Activated CD8-positive, alpha-beta T cell treated with anti-CD3 and anti-CD28 coated beads for 36 hours (primary cell): ENCODE results near the gene SECISBP2L. TPM values are rescaled to one million over a fixed set of nuclear protein-coding genes. Genes with fewer than 3 reads are reported as not detected.

Source experiments
- ATAC-seq: fragments of 200-7000 bp; cut with Tn5 transposase; one replicate; pipeline ENCODE4 v1.10.0; 2021; ENCODE audit warnings: mild to moderate bottlenecking, moderate library complexity
- CTCF ChIA-PET: fragments of 350-600 bp; sonication (Branson Sonifier 250); formaldehyde crosslinking; loops from one replicate; lab custom pipeline; 2021; ENCODE audit warnings: antibody characterized with exemption; lab: Charles Lee
- POLR2A ChIA-PET: fragments of 350-600 bp; sonication (Branson Sonifier 250); formaldehyde crosslinking; loops from one replicate; lab custom pipeline; 2021; ENCODE audit warnings: antibody characterized with exemption; lab: Charles Lee
- DNase-seq: peaks from one replicate; pipeline ENCODE4 v3.0.0-alpha.2; 2020
- H3K27ac Mint-ChIP-seq: one replicate; pipeline ENCODE4 v1.8.0; 2021; ENCODE audit warnings: mild to moderate bottlenecking, mixed read lengths
- H3K27me3 Mint-ChIP-seq: one replicate; pipeline ENCODE4 v1.8.0; 2021; ENCODE audit warnings: mixed read lengths
- H3K36me3 Mint-ChIP-seq: one replicate; pipeline ENCODE4 v1.8.0; 2021; ENCODE audit warnings: low read depth, mixed read lengths
- H3K4me1 Mint-ChIP-seq: one replicate; pipeline ENCODE4 v1.8.0; 2021; ENCODE audit warnings: low read depth, mixed read lengths
- H3K4me3 Mint-ChIP-seq: one replicate; pipeline ENCODE4 v1.8.0; 2021; ENCODE audit warnings: mild to moderate bottlenecking, moderate library complexity, mixed read lengths
- H3K9me3 Mint-ChIP-seq: one replicate; pipeline ENCODE4 v1.8.0; 2021; ENCODE audit warnings: mixed read lengths
- CTCF ChIP-seq: fragments of 200-600 bp; IDR thresholded peaks from one replicate; pipeline ENCODE4 v1.8.0; 2022; ENCODE audit warnings: antibody characterized with exemption, mild to moderate bottlenecking
- intact Hi-C: fragments of 100-400 bp; cut with micrococcal nuclease; formaldehyde crosslinking; loops from one replicate; pipeline ENCODE4 v1.10.0; 2022
- total RNA-seq, 2 experiments: library from RNA; stranded (reverse); gene quantifications; one replicate each; pipeline ENCODE4 v1.2.3, GENCODE V29; 2021

SECISBP2L gene
- total RNA-seq, 2 experiments from 2014 or later = 17.9 to 19.6 TPM

- Mint-ChIP-seq H3K27me3 (no peaks in the 10 kb centered on the region), H3K9me3 (no peaks in the 10 kb centered on the region), H3K4me1 (no peaks in the 10 kb centered on the region), H3K4me3 (no peak overlapping the region), H3K27ac (no peak overlapping the region), H3K36me3 (peaks cover 24% of the 10 kb centered on the region)
- ChIA-PET CTCF (interaction anchor here (2.0 kb wide), 1 partner anchor 18 kb away, joined by 9 read pairs; no protein-coding TSS in a partner anchor), POLR2A (no interaction called here)
- intact Hi-C loops = no loop called here
- no peak for ATAC-seq
- TF ChIP-seq CTCF = no peak
- DNase-seq = no peak
Observed at GRCh38 chr15:48993380-48993779, 52.9 kb downstream of the SECISBP2L start.

DNA sequence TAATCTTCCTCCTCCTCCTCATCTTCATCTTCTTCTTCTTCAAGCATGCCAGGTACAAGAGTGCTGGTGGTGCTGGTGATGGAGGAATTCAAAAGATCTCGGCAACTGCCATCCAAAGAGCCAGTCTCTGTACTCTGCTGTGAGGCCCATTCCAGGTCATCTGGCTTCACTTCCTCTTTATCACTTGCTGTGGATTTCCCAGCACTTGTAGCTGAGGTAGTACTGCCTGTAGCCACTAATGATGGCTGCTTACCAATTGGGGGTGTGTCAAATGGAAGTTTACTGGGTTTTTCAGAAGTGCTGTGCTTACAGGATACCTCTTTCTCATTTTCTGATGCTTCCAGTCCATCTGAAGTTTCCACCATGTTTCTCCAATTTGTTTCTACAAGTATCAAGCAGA, 53.7 kb downstream of the SECISBP2L start:
- Mint-ChIP-seq H3K27ac (no peak overlapping the region), H3K36me3 (peaks cover 24% of the 10 kb centered on the region)
- POLR2A ChIA-PET = no interaction called here

DNA sequence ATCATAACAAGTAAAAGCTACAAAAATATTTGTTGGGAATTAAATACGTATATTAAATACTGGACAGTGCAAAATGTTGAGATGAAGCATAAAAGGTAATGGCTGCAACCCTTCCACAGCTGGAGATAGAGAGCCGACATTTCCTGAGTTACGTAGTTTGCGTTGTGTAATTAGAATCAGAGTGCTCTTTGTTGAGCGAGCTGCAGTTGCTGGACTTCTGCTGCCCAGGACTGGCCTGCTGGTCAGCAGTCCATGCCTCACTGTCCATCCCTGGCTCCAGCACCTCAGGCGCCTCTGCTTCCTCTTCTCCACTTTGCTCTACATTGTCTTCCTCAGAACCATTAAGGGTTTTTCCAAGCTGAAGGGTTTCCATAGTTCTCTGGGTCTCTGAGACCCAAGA, 54.1 kb downstream of the SECISBP2L start:
- Mint-ChIP-seq H3K4me3 (no peak overlapping the region), H3K27me3 (no peaks in the 10 kb centered on the region), H3K4me1 (no peaks in the 10 kb centered on the region), H3K36me3 (peaks cover 20% of the 10 kb centered on the region), H3K9me3 (no peaks in the 10 kb centered on the region), H3K27ac (no peak overlapping the region)
- ATAC-seq = no peak
- ChIA-PET POLR2A (no interaction called here), CTCF (interaction anchor here (1.0 to 2.2 kb wide), 3 partner anchors 17 to 154 kb away, joined by 3 to 10 read pairs (median 9); no protein-coding TSS in a partner anchor)
- no peak for DNase-seq
- intact Hi-C loops = no loop called here
- TF ChIP-seq CTCF = no peak

More for the DNA sequence above, 53.7 kb downstream of the SECISBP2L start:
- Mint-ChIP-seq H3K9me3 (no peaks in the 10 kb centered on the region), H3K4me3 (no peak overlapping the region), H3K27me3 (no peaks in the 10 kb centered on the region), H3K4me1 (no peaks in the 10 kb centered on the region)
- no peak for TF ChIP-seq CTCF
- no peak for DNase-seq
- no peak for ATAC-seq
- intact Hi-C loops = no loop called here
- CTCF ChIA-PET = interaction anchor here (2.0 kb wide), 1 partner anchor 17 kb away, joined by 9 read pairs; no protein-coding TSS in a partner anchor

GRCh38 chr15:48989170-48989569, 57.1 kb downstream of the SECISBP2L start:
- no peak for DNase-seq
- Mint-ChIP-seq H3K4me1 (no peaks in the 10 kb centered on the region), H3K36me3 (peaks cover 11% of the 10 kb centered on the region), H3K27ac (no peak overlapping the region), H3K9me3 (no peaks in the 10 kb centered on the region), H3K27me3 (peaks cover 2% of the 10 kb centered on the region), H3K4me3 (no peak overlapping the region)
- no peak for TF ChIP-seq CTCF
- intact Hi-C loops = no loop called here
- CTCF ChIA-PET = interaction anchor here (1.0 to 1.4 kb wide), 2 partner anchors 9 to 13 kb away, joined by 3 to 7 read pairs; no protein-coding TSS in a partner anchor
- ATAC-seq = no peak
- POLR2A ChIA-PET = no interaction called here

GRCh38 chr15:48987142-48987541, 59.1 kb downstream of the SECISBP2L start:
- H3K9me3 Mint-ChIP-seq = no peaks in the 10 kb centered on the region
- H3K4me1 Mint-ChIP-seq = no peaks in the 10 kb centered on the region
- DNase-seq = no peak
- H3K4me3 Mint-ChIP-seq = no peak overlapping the region
- no peak for TF ChIP-seq CTCF
- no peak for ATAC-seq
- POLR2A ChIA-PET = interaction anchor here (1.2 kb wide), 1 partner anchor 91 kb away, joined by 3 read pairs; no protein-coding TSS in a partner anchor
- H3K36me3 Mint-ChIP-seq = peaks cover 2% of the 10 kb centered on the region
- intact Hi-C loops = no loop called here
- no peak overlapping the region for H3K27ac Mint-ChIP-seq
- peaks cover 2% of the 10 kb centered on the region for H3K27me3 Mint-ChIP-seq
- CTCF ChIA-PET = interaction anchor here (0.9 to 4.1 kb wide), 3 partner anchors 11 to 126 kb away, joined by 3 to 28 read pairs (median 8); no protein-coding TSS in a partner anchor
